NCI-H69 (cell line): ENCODE measurements around the gene VTI1A.

Experiments
- DNase-seq: peaks from one replicate; lab custom pipeline; 2025; lab: John Stamatoyannopoulos, UW

VTI1A gene

DNA sequence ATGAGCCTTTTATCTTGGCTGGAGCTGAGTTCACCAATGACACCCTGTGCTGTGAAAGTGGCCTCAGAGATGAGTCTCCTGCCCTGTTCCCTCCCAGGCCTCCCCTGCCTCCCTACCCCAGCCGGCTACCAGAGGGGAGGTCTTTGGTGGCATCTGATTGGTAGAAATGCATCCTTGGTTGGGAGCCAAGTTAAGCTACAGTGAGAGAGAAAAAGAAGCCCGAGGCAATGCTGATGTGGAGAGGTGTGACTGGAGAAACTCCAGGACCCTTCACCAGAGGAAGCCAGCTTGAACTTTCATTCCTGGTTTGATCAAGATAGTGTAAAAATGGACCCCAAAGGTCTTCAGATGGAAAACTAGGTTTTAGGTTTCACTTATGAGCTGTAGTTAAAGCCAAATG, 311.9 kb downstream of the VTI1A start:
- peak; percentile 14 for DNase-seq

GRCh38 chr10:112759496-112759895, 312.5 kb downstream of the VTI1A start:
- no peak for DNase-seq

- peak; percentile 26 for DNase-seq
Observed at GRCh38 chr10:112761256-112761655, 314.2 kb downstream of the VTI1A start.

DNA sequence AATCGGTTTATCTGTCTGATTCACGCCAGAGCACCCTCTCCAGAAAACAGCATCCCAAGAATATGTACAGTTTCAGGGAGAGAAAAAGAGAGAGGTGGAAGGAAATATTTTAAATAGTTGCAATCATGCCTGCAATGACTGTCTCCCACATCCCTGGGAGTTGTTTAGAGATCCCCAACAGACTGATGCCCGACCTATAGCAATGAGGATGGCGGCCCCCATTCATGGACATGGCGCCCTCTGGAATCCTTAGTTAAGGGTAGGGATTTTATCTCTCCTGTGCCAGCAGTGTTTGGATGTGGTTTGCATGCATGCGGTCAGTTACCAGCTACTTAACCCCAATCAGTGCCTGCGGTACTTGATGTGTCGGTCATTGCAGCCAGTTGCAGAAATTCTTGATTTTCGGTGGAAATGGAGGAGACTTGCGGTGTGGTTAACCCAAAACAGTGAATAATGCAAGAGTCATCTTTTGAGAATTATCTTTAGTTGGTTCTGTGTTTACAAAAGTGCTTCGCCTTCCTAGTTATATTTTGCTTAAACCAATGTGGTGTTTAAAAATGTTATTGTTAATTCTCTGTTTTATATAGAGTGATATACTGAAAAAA, 317.0 kb downstream of the VTI1A start:
- DNase-seq, result no peak

DNA sequence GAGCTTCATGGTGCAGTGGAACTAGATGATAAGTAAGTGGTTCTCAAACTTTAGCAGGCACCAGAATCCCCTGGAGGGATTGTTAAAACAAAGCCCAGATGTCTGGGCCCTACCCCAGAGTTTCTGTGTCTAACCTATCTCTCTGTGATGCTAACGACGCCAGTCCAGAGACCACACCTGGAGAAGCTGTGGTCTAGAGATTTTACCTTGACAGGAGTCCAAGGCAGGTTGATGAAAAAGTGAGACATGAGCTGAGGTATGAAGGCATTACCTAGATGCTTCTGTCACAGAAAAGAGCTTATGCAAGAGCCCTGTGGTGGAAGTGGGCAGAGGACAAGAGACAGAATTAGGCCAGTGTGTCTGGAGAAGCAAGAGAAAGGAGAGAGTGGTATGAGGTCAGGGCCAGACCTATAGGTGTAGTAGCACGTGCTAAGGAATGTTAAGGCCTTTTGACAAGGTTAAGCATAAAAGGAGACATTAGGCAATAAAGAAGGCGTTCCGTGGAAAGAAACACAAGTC, 318.8 kb downstream of the VTI1A start:
- DNase-seq, result no peak

DNA sequence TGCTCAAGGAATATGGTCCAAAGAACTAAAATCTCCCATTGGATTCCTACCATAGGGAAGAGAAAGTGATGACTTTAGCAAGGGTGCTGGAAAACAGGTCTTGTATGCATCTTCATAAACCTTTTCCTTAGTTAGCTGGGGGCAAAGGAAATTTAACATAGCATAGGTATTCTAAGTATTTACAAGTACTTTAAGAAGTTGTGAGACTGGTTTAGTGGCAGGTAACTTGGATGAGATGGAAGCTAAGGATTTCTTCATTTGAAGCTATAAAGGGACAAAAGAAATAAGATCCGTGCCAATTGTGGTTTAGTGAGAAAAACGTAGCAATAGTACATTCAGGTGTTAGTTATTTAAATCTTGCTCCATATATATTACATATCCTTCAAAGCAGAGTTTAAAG, 319.6 kb downstream of the VTI1A start:
- no peak for DNase-seq

DNA sequence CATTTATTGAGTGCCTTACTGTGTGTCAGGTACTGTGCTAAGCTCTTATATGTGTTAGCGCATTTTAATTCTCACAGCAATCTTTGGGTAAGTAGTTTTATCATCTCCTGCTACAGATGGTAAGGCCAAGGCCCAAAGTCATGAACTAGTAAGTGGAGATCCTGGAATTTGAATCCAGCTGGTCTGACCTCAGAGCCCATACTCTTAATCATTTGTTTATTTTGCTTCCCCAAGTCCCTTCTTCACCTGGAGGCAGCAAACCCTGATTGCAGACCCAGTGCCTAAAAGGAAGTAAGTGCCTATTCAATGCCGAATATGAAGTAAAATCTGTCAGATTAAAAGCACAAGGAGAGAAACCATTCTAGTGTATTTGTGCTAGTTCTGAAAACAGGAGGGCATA, 320.1 kb downstream of the VTI1A start:
- peak; percentile 1 for DNase-seq

- DNase-seq, result no peak
Observed at GRCh38 chr10:112768121-112768520, 321.1 kb downstream of the VTI1A start.

- DNase-seq, result no peak
Observed at GRCh38 chr10:112769081-112769480, 322.1 kb downstream of the VTI1A start.

DNA sequence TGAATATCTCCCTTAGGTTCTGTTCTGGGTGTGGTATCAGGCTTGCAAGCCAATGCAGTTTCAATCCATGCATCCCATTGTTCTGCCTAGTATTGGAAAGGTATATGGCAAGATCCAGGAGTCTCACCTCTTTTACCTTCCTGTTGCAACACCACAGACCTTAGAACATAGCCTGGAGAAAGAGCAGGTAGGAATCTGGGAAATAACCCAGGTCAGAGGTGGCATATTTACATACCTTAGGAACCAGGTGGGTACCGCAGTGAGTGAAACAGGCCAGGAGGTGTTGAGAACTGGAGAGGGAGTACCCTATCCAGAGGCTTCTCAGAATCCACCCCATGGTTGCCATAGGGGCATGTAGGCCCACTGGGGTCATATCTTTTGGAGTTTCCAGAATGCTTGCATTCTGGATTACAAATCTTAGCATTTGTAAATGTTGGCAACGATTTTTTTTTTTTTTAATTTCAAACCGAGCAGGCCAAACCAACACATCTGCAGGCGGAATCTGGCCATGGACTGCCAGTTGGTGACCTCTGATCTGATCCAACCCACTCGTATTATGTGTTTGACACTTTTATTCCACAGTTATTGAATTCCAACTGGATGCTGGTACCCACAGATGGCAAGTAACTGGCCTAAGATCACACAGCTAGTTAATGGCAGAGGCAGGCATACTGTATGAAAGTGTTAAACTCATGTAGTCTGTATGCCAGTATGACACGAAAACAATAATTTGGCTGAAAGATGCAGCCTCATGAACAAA, 322.8 kb downstream of the VTI1A start:
- DNase-seq, result peak; percentile 33

DNA sequence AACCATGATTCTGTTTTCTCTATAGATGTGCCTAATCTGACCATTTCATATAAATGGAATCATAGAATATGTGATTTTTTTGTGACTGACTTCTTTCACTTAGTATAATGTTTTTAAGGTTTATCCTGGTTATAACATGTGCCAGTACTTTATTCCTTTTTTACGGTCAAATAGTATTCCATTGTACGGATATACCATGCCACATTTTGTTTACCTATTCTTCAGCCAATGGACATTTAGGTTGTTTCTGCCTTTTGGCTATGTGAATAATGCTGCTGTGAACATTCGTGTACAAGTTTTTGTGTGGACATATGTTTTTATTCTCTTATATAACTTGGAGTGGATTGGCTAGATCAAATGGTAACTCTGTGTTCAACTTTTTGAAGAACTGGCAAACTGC, 324.7 kb downstream of the VTI1A start:
- no peak for DNase-seq

- DNase-seq, result no peak
Observed at GRCh38 chr10:112773783-112774182, 326.8 kb downstream of the VTI1A start.

DNA sequence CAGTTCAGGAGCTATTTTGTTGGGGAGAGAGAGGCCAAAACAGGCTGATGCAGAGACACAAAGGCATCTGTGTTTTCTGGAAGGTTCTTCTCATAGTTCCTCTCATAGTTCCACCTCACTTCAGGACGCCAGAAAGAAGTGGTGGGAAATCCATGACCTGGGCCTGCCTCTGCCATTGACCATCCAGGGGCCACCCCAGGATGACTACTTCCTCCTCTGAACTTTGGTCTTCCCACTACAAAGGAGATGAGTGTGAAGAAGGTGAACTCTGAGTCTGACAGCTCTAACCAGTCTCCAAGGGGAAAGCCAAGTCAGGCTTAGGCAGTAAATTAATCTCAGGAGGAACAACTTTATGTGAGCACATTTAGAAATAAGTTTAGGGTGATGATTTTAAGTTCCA, 327.2 kb downstream of the VTI1A start:
- DNase-seq, result no peak

DNA sequence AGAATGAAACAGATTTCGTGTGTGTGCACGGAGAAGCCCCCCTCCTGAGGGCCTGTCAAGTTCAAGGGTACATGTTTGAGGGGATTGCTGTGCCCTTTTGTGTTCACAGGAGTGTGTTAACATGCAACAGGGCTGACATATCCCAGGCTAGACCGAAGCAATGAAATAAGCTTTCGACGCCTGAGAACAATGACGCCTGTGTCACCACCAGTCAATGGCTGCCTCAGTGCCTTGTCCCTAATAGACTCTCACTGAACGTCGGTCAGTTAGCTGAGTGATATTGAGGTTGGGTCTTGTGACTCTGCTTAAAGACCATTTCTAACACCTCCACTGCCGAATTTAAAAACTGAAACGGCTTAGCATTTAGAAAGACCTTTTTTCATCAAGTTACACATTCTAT, 327.8 kb downstream of the VTI1A start:
- DNase-seq, result peak; percentile 36

DNA sequence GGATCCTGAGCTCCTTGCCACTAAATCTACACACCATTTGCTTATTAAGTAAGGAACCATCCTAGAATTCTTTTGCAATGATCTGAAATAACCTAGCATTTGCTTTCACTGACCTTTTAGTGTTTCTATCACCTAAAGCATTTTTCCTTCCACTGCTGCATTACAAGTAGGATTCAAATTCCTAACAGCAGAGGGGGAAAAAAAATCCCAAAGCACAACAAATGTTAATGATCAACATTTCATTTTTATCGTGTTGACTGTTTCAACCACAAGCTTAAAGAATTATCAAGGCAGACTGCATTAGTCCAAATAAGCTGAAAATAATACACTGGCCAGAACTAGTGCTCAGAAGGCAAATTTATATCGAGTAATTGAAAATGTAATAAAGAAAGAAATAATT, 328.4 kb downstream of the VTI1A start:
- DNase-seq, result no peak

DNA sequence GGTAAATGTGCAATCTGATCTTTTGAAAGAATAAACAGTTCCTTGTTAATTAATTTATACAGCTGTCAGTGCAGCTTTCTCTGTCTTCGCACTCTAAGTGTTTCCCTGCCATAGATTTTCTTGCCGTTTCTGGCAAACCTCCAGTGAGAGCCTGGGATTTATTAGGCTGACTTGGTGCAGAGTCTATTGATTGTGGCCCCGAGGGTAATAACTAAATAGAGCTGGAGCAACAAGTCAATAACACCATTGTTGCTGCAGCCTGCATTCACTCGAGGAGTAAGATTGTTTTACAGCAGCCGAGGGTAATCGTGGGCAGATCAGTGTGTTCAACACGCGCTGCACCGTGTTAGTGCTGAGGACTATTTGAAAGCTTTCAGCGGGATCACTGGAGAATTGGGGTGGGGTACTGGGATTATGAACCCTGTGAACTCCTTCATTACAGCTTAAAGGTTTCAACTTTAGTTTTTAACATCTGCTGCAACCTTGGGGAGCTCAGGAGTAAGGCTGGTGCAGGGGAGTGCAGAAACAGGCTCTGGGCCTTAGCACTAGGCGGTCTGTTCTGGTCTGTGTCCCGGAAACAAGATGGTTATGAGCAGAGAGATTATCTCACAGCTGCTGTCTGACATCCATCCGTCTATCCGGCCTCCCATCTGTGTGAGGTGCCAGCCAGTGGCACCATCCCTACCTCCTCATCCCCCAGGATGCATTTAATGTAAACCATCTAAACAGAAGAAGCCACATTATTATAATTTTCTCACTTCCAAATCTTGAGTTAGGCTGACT, 329.1 kb downstream of the VTI1A start:
- peak; percentile 84 for DNase-seq

DNA sequence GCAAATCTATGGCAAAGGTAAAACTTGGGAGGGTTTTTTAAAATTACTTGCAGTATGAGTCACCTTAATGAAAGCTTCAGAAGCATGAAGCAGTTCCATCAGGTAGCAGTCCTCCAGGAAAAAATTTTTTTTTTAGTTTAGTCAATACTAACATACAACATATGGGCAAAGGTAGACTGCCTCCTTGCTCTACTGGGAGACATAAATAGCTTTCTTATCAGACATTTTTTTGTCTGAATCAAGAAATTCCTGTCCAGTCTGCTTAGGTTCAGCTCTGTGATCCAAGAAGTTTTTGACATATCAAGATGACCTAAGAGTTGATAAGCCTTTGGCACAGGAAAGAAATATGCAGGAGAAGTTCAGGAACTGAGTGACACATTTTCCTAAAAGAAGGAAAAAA, 331.6 kb downstream of the VTI1A start:
- DNase-seq, result no peak

GRCh38 chr10:112779025-112779770, 332.2 kb downstream of the VTI1A start:
- DNase-seq, result no peak

- DNase-seq, result peak; percentile 3
Observed at GRCh38 chr10:112782200-112782907, 335.3 kb downstream of the VTI1A start.

GRCh38 chr10:112783351-112784021, 336.5 kb downstream of the VTI1A start:
- peak; percentile 79 for DNase-seq

DNA sequence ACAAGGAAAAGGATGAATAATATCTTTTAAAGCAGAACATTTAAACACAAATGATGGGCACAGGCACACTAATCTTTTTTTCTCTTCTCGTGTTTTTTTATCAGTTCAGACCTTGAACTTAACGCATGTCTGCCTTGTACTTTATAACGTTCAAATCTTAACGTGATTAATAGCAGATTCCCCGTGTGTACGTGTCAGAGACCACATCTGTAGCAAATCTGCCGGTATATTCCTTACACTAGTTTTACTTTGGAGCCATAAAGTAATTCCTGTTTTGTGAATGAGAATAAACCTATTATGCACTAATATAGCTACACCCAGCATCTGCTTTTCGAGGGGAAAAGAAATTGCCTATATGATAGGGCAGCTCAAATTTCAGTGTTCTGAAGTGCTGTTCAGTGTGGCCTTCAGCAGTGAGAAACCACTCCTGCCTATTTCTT, 337.0 kb downstream of the VTI1A start:
- DNase-seq, result peak; percentile 33
